22Rv1 (cell line): Measurements from ENCODE around the gene SYNPO2.

Source experiments
- CTCF ChIP-seq: fragments of 450-650 bp; IDR thresholded peaks from 2 replicates; pipeline ENCODE4 v1.5.1; 2017; ENCODE audit warnings: mild to moderate bottlenecking
- ZFX ChIP-seq: fragments of 450-650 bp; IDR thresholded peaks from 2 replicates; pipeline ENCODE4 v1.6.1; 2017; ENCODE audit warnings: antibody characterized with exemption, borderline replicate concordance

DNA sequence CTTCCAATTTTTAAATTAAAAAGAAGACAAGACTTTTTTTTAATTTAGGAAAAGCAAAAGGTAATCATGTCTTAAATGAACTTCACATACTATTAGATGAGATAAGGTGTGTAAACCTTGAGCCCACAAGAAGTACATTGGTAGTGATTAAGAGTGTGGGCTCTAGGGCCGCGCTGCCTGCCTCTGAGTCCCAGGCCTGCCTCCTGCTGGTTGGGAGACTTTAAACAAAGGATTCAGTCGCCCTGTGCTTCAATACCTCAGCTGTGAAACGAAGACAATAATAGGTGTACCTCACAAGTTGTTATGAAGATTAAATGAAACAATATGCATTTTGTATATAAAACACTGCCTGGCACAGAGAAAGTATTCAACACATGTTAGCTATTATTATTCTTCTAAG, 151.1 kb downstream of the SYNPO2 start:
- 0 out of 2 replicates have a peak, but pooled peaks have one; percentile 13 for TF ChIP-seq CTCF
- TF ChIP-seq ZFX: no peak
